Activated T-helper 9 cell treated with anti-CD3 and anti-CD28 coated beads, Interleukin-2, amount 50 U/mL, for 16 hours (primary cell): ENCODE measurements around the gene FTSJ1.

Experiments
- DNase-seq: peaks from one replicate; pipeline ENCODE4 v3.0.0-alpha.2; 2020; ENCODE audit warnings: low read depth

Gene FTSJ1

GRCh38 chrX:48530736-48531135 lies 54.7 kb downstream of the FTSJ1 start:
- no peak for DNase-seq

GRCh38 chrX:48531358-48531959 lies 55.5 kb downstream of the FTSJ1 start:
- DNase-seq = no peak

GRCh38 chrX:48532161-48532560 lies 56.2 kb downstream of the FTSJ1 start:
- no peak for DNase-seq

GRCh38 chrX:48533165-48533564 lies 57.2 kb downstream of the FTSJ1 start:
- no peak for DNase-seq
